Stomach (tissue), 9 donors: ENCODE results near the gene C17orf50. TPM values are rescaled to one million over a fixed set of nuclear protein-coding genes. Genes with fewer than 3 reads are reported as not detected.
A peak's percentile ranks its signal among the peaks of the same experiment; 100 is the strongest.

Experiments
- DNase-seq, 2 donors: peaks; one replicate each; pipeline versions ENCODE4 v3.0.0 to v3.0.0-alpha.2; 2013 to 2019
- H3K27ac ChIP-seq, 5 donors: fragments of 200-600 bp in 4 of 5; sonication (generic) in 4 of 5; one replicate each; pipeline ENCODE4 v1.5.1; 2013 to 2019; ENCODE audit warnings: mild to moderate bottlenecking in 1 of 5, moderate library complexity in 1 of 5
- H3K27me3 ChIP-seq, 3 donors: fragments of 200-600 bp; sonication (generic); one replicate each; pipeline ENCODE4 v1.5.1; 2017 to 2019; ENCODE audit warnings: mixed run types in 1 of 3
- H3K36me3 ChIP-seq, 4 donors: fragments of 200-600 bp; sonication (generic); 1 replicate in 3 of 4; 2 replicates in 1 of 4; pipeline ENCODE4 v1.5.1; 2016 to 2019
- H3K4me1 ChIP-seq, 4 donors: fragments of 200-600 bp; sonication (generic); one replicate each; pipeline ENCODE4 v1.5.1; 2016 to 2019
- H3K4me3 ChIP-seq, 4 donors: fragments of 200-600 bp; sonication (generic) in 3 of 4; one replicate each; pipeline ENCODE4 v1.5.1; 2016 to 2019; ENCODE audit warnings: mild to moderate bottlenecking in 1 of 4
- H3K9me3 ChIP-seq, 4 donors: fragments of 200-600 bp; sonication (generic); one replicate each; pipeline ENCODE4 v1.5.1; 2016 to 2019
- CTCF ChIP-seq, 7 experiments: fragments of 450-650 bp in 4 of 7; fragments of 200-600 bp in 3 of 7; sonication (generic) in 3 of 7; IDR thresholded peaks; one replicate each; pipeline ENCODE4 v1.5.1; 2016 to 2019; ENCODE audit warnings: antibody characterized with exemption in 7 of 7, control low read depth in 2 of 7, mild to moderate bottlenecking in 1 of 7
- EP300 ChIP-seq: sonication (generic); formaldehyde crosslinking; IDR thresholded peaks from one replicate; pipeline ENCODE4 v1.6.1; 2017; ENCODE audit warnings: antibody characterized with exemption
- POLR2A ChIP-seq, 4 donors: fragments of 450-650 bp; IDR thresholded peaks; one replicate each; pipeline ENCODE4 v1.6.1; 2016; ENCODE audit warnings: antibody characterized with exemption in 4 of 4, control low read depth in 2 of 4, mild to moderate bottlenecking in 1 of 4, moderate library complexity in 1 of 4
- POLR2AphosphoS5 ChIP-seq, 3 donors: sonication (generic); formaldehyde crosslinking; IDR thresholded peaks; one replicate each; pipeline ENCODE4 v1.6.1; 2016; ENCODE audit warnings: antibody characterized with exemption in 3 of 3
- WGBS, 5 donors: extraction: QIAGEN DNeasy Blood & Tissue Kit in 3 of 5; methylation state at CpG; one replicate each; pipeline versions ENCODE4 v1.1.5 to v1.1.7; 2013 to 2018; 5-methylcytosine and 5-hydroxymethylcytosine counted together
- intact Hi-C: fragments of 100-400 bp; cut with DNase I; formaldehyde crosslinking; loops from one replicate; pipeline ENCODE4 v1.15.1; 2023; ENCODE audit warnings: low total_unique reads
- polyA plus RNA-seq, 3 donors: library from polyadenylated mRNA; stranded (reverse); fragments of 200-250 nt; gene quantifications; one replicate each; pipeline ENCODE4 v1.2.3, GENCODE V29; 2013
- total RNA-seq, 5 donors: library from RNA; depleted of rRNA; stranded (reverse); fragments of >200 nt; gene quantifications; one replicate each; pipeline versions ENCODE4 v1.1.0 to v1.2.3, GENCODE V29; 2014 to 2016
- donor health status: healthy with polysubstance abuse.
- donor health status: Bipolar disorder and iron deficiency.
- donor health status: healthy.

C17orf50 gene
- total and polyA plus RNA-seq, 8 donors, result not detected

- Histone ChIP-seq H3K27ac (no peak overlapping the region), H3K4me3 (no peak overlapping the region), H3K9me3 (no peaks in the 10 kb centered on the region), H3K27me3 (peaks cover 0 to 14% (median 0%) of the 10 kb centered on the region in 3 donors), H3K4me1 (peaks cover 8 to 39% (median 26%) of the 10 kb centered on the region in 4 donors), H3K36me3 (peaks cover 5 to 27% (median 25%) of the 10 kb centered on the region in 4 donors)
- DNase-seq, result no peak
- no peak for TF ChIP-seq CTCF (IDR thresholded peaks at IDR 0.05)
- TF ChIP-seq POLR2A (IDR thresholded peaks at IDR 0.05), result no peak
- no peak for TF ChIP-seq EP300
- no peak for TF ChIP-seq POLR2AphosphoS5 (IDR thresholded peaks at IDR 0.05)
- WGBS, 5 donors, result 77 to 88% (median 87%) methylated on average over 10 of the region's 10 CpGs
- intact Hi-C loops, result loop anchor here (10.0 kb wide), 1 partner anchor 116 kb away; no protein-coding TSS in a partner anchor
Observed at GRCh38 chr17:35730400-35731005, 30.2 kb upstream of the C17orf50 start.

DNA sequence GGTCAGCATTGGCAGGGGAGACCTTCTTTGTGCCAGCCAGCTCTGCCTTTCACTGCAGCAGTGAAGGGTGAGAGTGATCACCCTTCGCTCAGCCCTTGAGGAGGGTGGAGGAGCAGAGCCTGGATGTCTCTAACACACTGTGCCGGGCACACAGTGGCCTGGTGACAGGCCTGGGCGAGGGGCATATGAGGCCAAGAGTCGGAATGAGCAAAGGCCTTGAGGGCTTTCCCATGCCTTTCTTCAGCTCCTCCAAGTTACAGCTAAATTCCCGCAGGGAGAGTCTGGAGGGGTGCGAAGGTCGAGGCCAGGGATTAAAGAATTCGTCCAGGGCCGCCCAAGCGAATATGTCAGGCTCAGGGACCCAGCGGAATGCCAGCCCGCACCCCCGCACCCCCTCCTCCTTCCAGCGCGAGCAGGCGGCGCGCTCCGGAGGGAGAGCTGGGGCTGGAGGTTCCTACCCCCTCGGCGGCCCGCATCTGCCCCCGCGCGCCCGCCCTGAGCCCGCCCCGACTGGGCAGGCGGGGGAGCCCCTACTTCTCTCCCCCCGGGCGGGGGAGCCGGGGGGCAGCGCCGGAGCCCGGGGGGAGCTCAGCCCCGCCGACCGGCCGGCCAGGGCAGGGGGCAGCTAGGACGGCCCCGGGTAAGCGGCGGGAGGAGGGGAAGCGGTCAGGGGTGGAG, 29.3 kb upstream of the C17orf50 start, which contains the start of gene RASL10B:
RASL10B (plus strand) TSS at position 401 of the 678 bp plus-strand sequence. CDS start 3,546 bp downstream, outside the sequence.
- Histone ChIP-seq H3K36me3 (peaks cover 5 to 18% (median 16%) of the 10 kb centered on the region in 4 donors), H3K4me1 (peaks cover 8 to 33% (median 24%) of the 10 kb centered on the region in 4 donors), H3K27ac (peak within 1 kb of the TSS in 2 of 5 donors; percentile 34 to 55), H3K9me3 (no peaks in the 10 kb centered on the region), H3K27me3 (peaks cover 0 to 14% (median 0%) of the 10 kb centered on the region in 3 donors), H3K4me3 (peak within 1 kb of the TSS; percentile 60 to 83 (median 72))
- peak; percentile 54 to 84 for DNase-seq
- TF ChIP-seq EP300 (no peak), CTCF (IDR thresholded peaks at IDR 0.05) (no peak)
- 5 to 15% (median 12%) methylated on average over 12 to 43 of the region's 44 CpGs for WGBS, 5 donors
- intact Hi-C loops, result loop anchor here (10.0 kb wide), 1 partner anchor 117 kb away; no protein-coding TSS in a partner anchor

GRCh38 chr17:35731917-35732805, 28.5 kb upstream of the C17orf50 start:
- H3K4me3 ChIP-seq, result peak overlapping the region; percentile 60 to 83 (median 72)
- TF ChIP-seq EP300, result no peak
- no peak for TF ChIP-seq POLR2AphosphoS5 (IDR thresholded peaks at IDR 0.05)
- no peak for TF ChIP-seq POLR2A (IDR thresholded peaks at IDR 0.05)
- no peak for TF ChIP-seq CTCF (IDR thresholded peaks at IDR 0.05)
- WGBS, 5 donors, result 17 to 36% (median 28%) methylated on average over 22 to 47 of the region's 47 CpGs
- H3K4me1 ChIP-seq, result peaks cover 8 to 26% (median 21%) of the 10 kb centered on the region in 4 donors
- H3K36me3 ChIP-seq, result peaks cover 0 to 10% (median 9%) of the 10 kb centered on the region in 4 donors
- intact Hi-C loops, result loop anchor here (10.0 kb wide), 1 partner anchor 117 kb away; no protein-coding TSS in a partner anchor
- no peaks in the 10 kb centered on the region for H3K9me3 ChIP-seq
- H3K27ac ChIP-seq, result peak overlapping the region in 2 of 5 donors; percentile 34 to 55
- no peak for DNase-seq
- peaks cover 0 to 14% (median 0%) of the 10 kb centered on the region in 3 donors for H3K27me3 ChIP-seq

DNA sequence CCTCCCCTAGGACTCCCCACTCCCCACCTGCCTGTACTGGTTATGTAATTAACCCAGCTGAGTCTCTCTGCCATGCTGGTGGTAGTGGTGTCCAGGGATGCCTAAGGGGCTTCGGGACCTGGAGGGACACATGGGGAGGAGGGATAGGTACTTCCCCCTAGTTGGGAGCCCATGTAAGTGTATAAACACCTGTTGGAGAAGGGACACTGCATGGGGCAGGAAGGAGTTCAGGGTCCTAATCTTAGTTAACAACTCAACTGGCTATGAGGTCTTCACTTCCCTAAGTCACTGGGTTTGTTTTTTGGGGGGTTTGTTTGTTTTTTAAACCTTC, 27.9 kb upstream of the C17orf50 start:
- TF ChIP-seq POLR2A (IDR thresholded peaks at IDR 0.05) (no peak), POLR2AphosphoS5 (IDR thresholded peaks at IDR 0.05) (no peak), CTCF (IDR thresholded peaks at IDR 0.05) (no peak), EP300 (no peak)
- H3K27ac ChIP-seq, result no peak overlapping the region
- intact Hi-C loops, result loop anchor here (10.0 kb wide), 1 partner anchor 118 kb away; no protein-coding TSS in a partner anchor
- peaks cover 8 to 26% (median 21%) of the 10 kb centered on the region in 4 donors for H3K4me1 ChIP-seq
- peak overlapping the region in 1 of 4 donors; percentile 73 for H3K4me3 ChIP-seq
- no peak for DNase-seq
- H3K27me3 ChIP-seq, result peaks cover 0 to 14% (median 0%) of the 10 kb centered on the region in 3 donors
- WGBS, 5 donors, result 57 to 78% (median 66%) methylated on average over 1 of the region's 1 CpG
- peaks cover 0 to 6% (median 4%) of the 10 kb centered on the region in 4 donors for H3K36me3 ChIP-seq
- H3K9me3 ChIP-seq, result no peaks in the 10 kb centered on the region
